ENCODE results near the gene CD9. TPM values are rescaled to one million over a fixed set of nuclear protein-coding genes. Genes with fewer than 3 reads are reported as not detected.

The CD9 gene
- polyA plus RNA-seq, 1 of the 3 experiments (the other 2 are of a cell fraction) = 76.6 TPM

GRCh38 chr12:6250343-6250742 lies 50.1 kb downstream of the CD9 start:
- DNase-seq = peak; percentile 63
- WGBS (ENCODE audit: low lambda C conversion rate) = 48% methylated on average over 4 of the region's 5 CpGs
- H3K4me2 ChIP-seq = no peak overlapping the region
- H3K9me3 ChIP-seq = no peaks in the 10 kb centered on the region
- no peak overlapping the region for H3K9ac ChIP-seq
- peaks cover 0 to 35% of the 10 kb centered on the region in 2 experiments; a peak in 2 of 4 replicates for H3K4me1 ChIP-seq (ENCODE audit: control insufficient read depth in 1 of 2, insufficient read depth in 2 of 2, low read depth in 1 of 2, low read length in 1 of 2)
- no peaks in the 10 kb centered on the region for H3K36me3 ChIP-seq (replicated peaks in 1 of 2; ENCODE audit: control insufficient read depth in 1 of 2, insufficient read depth in 2 of 2, low read length in 1 of 2)
- no peak overlapping the region for H2AFZ ChIP-seq (ENCODE audit: low read depth)
- no peaks in the 10 kb centered on the region for H3K9me2 ChIP-seq
- H4K20me1 ChIP-seq (ENCODE audit: insufficient read depth) = no peaks in the 10 kb centered on the region
- no peaks in the 10 kb centered on the region for H3K27me3 ChIP-seq (ENCODE audit: insufficient read depth)
- ChIA-PET POLR2A (interaction anchor here (1.4 to 1.6 kb wide), 2 partner anchors 14 to 29 kb away, joined by 4 to 6 read pairs; no protein-coding TSS in a partner anchor), CTCF (interaction anchor here (1.5 to 8.8 kb wide), 4 partner anchors 28 to 56 kb away, joined by 3 to 54 read pairs (median 30); no protein-coding TSS in a partner anchor)
- no peaks in the 10 kb centered on the region for H3K79me2 ChIP-seq (ENCODE audit: insufficient read depth)
- H3K27ac ChIP-seq (ENCODE audit: low read depth in 2 of 2, low read length in 1 of 2) = peak overlapping the region in 1 of 2 experiments; percentile 92; a peak in 2 of 4 replicates
- H3K4me3 ChIP-seq (ENCODE audit: low read depth in 2 of 2, low read length in 1 of 2) = no peak overlapping the region
- H3F3A ChIP-seq (replicated peaks; ENCODE audit: insufficient read depth) = no peaks in the 10 kb centered on the region
- TF ChIP-seq MXI1 (IDR thresholded peaks at IDR 0.05; ENCODE audit: low read depth, low read length) = peak; percentile 65; the same call in 1 of the 2 replicates
- 0 out of 2 replicates have a peak, but pooled peaks have one; percentile 14 for TF ChIP-seq RAD21 (IDR thresholded peaks at IDR 0.05; ENCODE audit: low read length)
- TF ChIP-seq RCOR1 (IDR thresholded peaks at IDR 0.05; ENCODE audit: low read length) = peak; percentile 59; the same call in 1 of the 2 replicates
- no peak for TF ChIP-seq SMC3 (IDR thresholded peaks at IDR 0.05; ENCODE audit: low read depth, low read length)
- TF ChIP-seq ELF1 (IDR thresholded peaks at IDR 0.05) = no peak
- no peak for TF ChIP-seq PBX3 (IDR thresholded peaks at IDR 0.05)
- no peak for TF ChIP-seq JUND (IDR thresholded peaks at IDR 0.05)
- TF ChIP-seq, protein P1, sequence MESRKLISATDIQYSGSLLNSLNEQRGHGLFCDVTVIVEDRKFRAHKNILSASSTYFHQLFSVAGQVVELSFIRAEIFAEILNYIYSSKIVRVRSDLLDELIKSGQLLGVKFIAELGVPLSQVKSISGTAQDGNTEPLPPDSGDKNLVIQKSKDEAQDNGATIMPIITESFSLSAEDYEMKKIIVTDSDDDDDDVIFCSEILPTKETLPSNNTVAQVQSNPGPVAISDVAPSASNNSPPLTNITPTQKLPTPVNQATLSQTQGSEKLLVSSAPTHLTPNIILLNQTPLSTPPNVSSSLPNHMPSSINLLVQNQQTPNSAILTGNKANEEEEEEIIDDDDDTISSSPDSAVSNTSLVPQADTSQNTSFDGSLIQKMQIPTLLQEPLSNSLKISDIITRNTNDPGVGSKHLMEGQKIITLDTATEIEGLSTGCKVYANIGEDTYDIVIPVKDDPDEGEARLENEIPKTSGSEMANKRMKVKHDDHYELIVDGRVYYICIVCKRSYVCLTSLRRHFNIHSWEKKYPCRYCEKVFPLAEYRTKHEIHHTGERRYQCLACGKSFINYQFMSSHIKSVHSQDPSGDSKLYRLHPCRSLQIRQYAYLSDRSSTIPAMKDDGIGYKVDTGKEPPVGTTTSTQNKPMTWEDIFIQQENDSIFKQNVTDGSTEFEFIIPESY (IDR thresholded peaks at IDR 0.05; ENCODE audit: borderline replicate concordance, low read depth) = no peak
- peak in 1 of 2 experiments; percentile 65; a peak in 1 of 4 replicates for TF ChIP-seq EP300 (IDR thresholded peaks at IDR 0.05; ENCODE audit: borderline replicate concordance in 1 of 2, low read depth in 1 of 2, low read length in 1 of 2)
- TF ChIP-seq SIN3A (IDR thresholded peaks at IDR 0.05; ENCODE audit: borderline replicate concordance, low read depth, low read length) = no peak

DNA sequence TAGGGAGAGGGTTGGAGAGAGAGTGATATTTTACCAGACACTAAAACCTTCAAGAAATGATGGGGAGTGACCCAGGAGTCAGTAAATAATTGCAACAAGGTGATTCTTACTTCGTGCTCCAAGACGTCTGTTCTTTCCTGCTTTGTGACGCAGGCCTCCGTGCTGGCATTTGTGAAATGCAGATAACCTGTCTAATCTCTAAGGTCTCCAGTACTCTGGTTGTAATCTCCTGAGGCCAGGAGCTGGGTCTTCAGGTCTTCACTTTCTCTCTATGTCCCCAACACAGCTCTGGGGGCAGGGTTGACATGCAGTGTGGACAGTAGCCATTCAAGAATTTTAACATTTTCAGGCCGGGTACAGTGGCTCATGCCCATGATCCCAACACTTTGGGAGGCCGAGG lies 53.1 kb downstream of the CD9 start:
- TF ChIP-seq CTCF (IDR thresholded peaks at IDR 0.05) = no peak
- TF ChIP-seq POLR2AphosphoS5 (IDR thresholded peaks at IDR 0.05; ENCODE audit: low read depth, low read length) = no peak
- TF ChIP-seq PBX3 (IDR thresholded peaks at IDR 0.05) = no peak
- TF ChIP-seq SIN3A (IDR thresholded peaks at IDR 0.05; ENCODE audit: borderline replicate concordance, low read depth, low read length) = no peak
- no peak for TF ChIP-seq NRF1 (IDR thresholded peaks at IDR 0.05; ENCODE audit: low read depth, low read length)
- no peak for TF ChIP-seq NFIC (IDR thresholded peaks at IDR 0.05; ENCODE audit: borderline replicate concordance)
- no peak for TF ChIP-seq FOXM1 (IDR thresholded peaks at IDR 0.05; ENCODE audit: low read depth)
- no peak for TF ChIP-seq GATA2 (CRISPR knock-in tag; IDR thresholded peaks at IDR 0.05)
- no peak for TF ChIP-seq RXRA (IDR thresholded peaks at IDR 0.05; ENCODE audit: borderline replicate concordance, low read depth)
- no peak for TF ChIP-seq MXI1 (IDR thresholded peaks at IDR 0.05; ENCODE audit: low read depth, low read length)
- no peak for TF ChIP-seq EP300 (IDR thresholded peaks at IDR 0.05; ENCODE audit: borderline replicate concordance in 1 of 2, low read depth in 1 of 2, low read length in 1 of 2)
- TF ChIP-seq SMC3 (IDR thresholded peaks at IDR 0.05; ENCODE audit: low read depth, low read length) = no peak
- no peak for TF ChIP-seq USF1 (IDR thresholded peaks at IDR 0.05; ENCODE audit: borderline replicate concordance, low read depth)
- no peak for TF ChIP-seq MEF2A (IDR thresholded peaks at IDR 0.05; ENCODE audit: borderline replicate concordance, low read depth)
- TF ChIP-seq CHD2 (IDR thresholded peaks at IDR 0.05; ENCODE audit: low read length, partially characterized antibody) = no peak
- no peak for TF ChIP-seq JUND (IDR thresholded peaks at IDR 0.05)
- no peak for DNase-seq
- Histone ChIP-seq H2AFZ (ENCODE audit: low read depth) (no peak overlapping the region), H3K36me3 (replicated peaks in 1 of 2; ENCODE audit: control insufficient read depth in 1 of 2, insufficient read depth in 2 of 2, low read length in 1 of 2) (no peaks in the 10 kb centered on the region), H3K4me1 (ENCODE audit: control insufficient read depth in 1 of 2, insufficient read depth in 2 of 2, low read depth in 1 of 2, low read length in 1 of 2) (peaks cover 0 to 25% of the 10 kb centered on the region in 2 experiments; a peak in 2 of 4 replicates), H3K9me2 (no peaks in the 10 kb centered on the region), H3K4me3 (ENCODE audit: low read depth in 2 of 2, low read length in 1 of 2) (no peak overlapping the region), H3K27me3 (ENCODE audit: insufficient read depth) (no peaks in the 10 kb centered on the region), H3K4me2 (no peak overlapping the region), H3K27ac (ENCODE audit: low read depth in 2 of 2, low read length in 1 of 2) (no peak overlapping the region), H3K9ac (no peak overlapping the region), H3K79me2 (ENCODE audit: insufficient read depth) (no peaks in the 10 kb centered on the region), H3F3A (replicated peaks; ENCODE audit: insufficient read depth) (no peaks in the 10 kb centered on the region), H4K20me1 (ENCODE audit: insufficient read depth) (no peaks in the 10 kb centered on the region), H3K9me3 (no peaks in the 10 kb centered on the region)
- 88% methylated on average over 6 of the region's 6 CpGs for WGBS (ENCODE audit: low lambda C conversion rate)
- ChIA-PET POLR2A (no interaction called here), CTCF (interaction anchor here (1.4 to 2.2 kb wide), 3 partner anchors 26 to 58 kb away, joined by 4 to 9 read pairs (median 7); no protein-coding TSS in a partner anchor)
